Measurements from ENCODE around the gene SAXO1.

GRCh38 chr9:18893491-18893890 is 139.5 kb downstream of the SAXO1 start:
- TF ChIP-seq CTCF (IDR thresholded peaks at IDR 0.05 in 8 of 11, conservative IDR thresholded peaks at IDR 0.05 in 3 of 11) (no peak), POLR2AphosphoS5 (IDR thresholded peaks at IDR 0.05) (no peak)
